ENCODE measurements around the gene AFAP1L2.

Gene AFAP1L2

DNA sequence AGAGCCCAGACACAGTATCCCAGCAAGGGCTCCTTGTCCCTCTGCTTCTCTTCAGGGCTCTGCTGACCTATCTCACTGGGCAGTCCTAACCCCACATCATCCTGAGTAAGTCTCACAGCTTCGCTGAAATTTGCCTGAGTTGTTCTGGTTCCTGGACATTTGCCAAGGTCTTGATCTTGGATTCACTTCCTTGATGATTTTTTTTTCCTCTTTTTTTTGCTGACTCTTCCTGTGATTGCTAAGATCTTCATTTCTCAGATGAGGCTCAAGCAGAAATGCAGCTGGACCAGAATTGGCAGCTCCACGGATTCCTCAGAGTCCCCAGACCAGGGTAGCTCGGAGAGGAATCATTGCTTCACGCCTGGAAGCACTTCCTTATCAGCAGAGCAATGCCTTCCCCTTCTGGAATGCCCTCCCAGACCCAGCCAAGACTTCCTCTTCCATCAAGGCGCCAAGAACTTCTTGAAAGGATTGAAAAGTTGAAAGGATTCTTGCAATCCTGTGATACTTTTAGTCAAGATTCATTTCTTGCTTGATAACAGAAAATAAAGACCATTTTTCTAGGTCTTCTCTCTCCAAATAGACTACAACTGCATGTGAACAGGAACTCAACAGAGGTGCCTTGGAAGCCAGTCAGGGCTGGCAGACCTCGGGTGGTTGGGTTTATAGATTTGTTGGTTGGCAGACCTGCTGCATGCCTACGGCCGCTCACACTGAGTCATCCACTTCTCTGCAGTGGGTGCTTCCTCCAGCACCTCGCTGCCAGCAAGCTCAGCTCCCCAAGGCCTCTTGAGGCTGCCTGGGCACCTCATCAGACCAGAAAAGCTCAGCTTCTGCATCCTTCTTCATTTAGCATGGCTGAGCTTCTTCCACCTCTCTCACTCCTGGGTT is 8.8 kb upstream of the AFAP1L2 start:
- DNase-seq, result no peak

DNA sequence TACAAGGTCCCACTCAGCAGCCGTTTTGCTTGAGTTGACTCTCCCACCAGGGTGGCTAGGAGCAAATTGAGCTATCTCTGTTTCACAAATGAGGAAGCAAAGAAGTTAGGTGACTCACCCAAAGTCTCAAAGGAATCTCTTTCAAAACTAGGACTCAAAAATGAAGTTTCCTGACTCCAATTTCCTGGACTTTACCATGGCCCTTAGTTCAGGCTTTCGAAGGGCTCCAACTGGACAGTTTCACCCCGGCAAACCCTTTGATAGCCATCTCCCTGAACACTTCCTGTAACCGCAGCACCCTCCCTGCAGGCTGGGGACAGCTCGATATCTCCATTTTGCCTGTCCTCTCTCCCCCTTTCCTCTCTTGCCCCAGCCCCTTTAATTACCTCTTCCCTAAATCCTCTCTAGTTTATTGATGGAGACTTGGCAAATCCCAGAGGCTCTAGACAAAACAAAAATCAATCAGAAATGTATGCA is 4.7 kb upstream of the AFAP1L2 start:
- DNase-seq, result no peak

GRCh38 chr10:114408112-114408967 is 4.0 kb upstream of the AFAP1L2 start:
- no peak for DNase-seq

GRCh38 chr10:114406455-114406854 is 2.2 kb upstream of the AFAP1L2 start:
- no peak for DNase-seq

GRCh38 chr10:114405011-114405350 is 679 bp upstream of the AFAP1L2 start:
- no peak for DNase-seq

DNA sequence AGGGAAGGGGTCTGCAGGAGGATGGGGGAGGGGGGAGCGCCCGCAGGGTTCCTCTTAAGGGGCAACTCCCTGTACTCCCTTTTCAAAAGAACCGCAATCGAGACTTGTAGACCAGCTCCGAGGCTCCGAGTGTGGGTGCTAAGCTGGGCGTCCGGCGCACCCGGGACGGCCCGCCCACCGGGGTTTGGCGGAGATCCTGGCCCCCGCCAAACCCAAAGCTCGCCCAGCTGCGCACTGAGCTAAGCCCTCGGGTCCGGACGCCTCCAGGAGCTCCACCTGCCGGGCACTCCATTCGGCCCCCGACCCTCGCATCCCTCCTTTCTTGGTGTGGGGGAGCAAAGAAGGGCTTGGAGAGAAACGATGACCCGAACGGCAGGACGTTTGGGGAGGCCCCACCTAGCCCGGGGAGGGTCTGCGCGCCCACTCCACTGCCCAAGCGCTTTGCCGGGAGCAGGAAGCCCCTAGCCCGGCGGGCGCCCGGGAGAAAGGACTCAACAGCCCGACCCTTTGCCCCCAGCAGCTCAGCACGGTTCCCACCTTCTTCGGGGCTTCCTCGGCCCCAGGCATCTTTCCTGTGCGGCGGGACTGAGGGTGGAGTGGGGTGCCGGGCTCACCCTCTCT is 651 bp downstream of the AFAP1L2 start:
- DNase-seq, result no peak

- no peak for DNase-seq
These were observed 1.3 kb downstream of the AFAP1L2 start for GRCh38 chr10:114402871-114403540.

DNA sequence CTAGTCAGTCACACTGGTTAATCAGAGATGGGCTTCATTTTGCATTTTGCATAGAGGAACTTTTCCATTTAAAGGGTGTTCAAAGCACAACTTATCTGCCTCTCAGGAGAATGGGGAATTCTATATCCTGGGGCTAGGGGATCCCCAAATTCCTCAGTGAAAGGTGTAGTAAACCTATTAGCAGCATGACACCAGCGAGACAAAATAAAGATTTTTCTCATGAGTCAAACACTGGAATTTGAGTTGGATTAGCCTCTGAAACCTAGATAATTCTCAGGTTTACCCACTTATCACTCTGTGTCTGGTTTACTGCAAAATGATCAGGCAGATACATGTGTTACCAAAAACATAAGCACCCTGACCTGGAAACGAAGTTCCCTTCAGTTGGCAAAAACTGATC is 2.1 kb downstream of the AFAP1L2 start:
- no peak for DNase-seq

DNA sequence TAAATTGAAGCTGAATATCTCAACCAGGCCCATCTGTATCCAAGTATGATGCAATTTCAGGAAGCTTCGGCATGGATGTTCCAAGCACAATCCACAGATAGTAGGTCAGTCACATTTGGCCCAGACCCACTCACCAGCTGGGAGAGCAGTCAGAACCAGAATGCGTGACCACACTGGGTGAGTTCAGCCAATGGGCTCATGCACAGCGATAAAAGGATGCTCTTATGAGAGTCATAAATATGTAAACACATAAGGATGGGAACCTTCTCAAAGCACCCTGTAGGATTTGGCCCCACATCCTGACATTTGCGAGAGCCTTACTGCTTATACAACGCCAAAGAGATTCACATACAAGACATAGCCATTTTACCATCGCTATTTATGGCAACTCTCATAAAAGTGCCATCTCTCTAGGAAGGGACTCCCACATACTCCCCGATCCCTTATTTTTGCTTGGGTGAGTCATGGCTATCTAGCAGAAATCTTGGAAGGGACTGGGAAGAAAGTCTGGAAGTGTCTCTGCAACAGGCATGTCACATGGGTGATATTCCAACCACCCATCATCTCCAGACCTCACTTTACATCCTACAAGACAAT is 3.0 kb downstream of the AFAP1L2 start:
- no peak for DNase-seq

DNA sequence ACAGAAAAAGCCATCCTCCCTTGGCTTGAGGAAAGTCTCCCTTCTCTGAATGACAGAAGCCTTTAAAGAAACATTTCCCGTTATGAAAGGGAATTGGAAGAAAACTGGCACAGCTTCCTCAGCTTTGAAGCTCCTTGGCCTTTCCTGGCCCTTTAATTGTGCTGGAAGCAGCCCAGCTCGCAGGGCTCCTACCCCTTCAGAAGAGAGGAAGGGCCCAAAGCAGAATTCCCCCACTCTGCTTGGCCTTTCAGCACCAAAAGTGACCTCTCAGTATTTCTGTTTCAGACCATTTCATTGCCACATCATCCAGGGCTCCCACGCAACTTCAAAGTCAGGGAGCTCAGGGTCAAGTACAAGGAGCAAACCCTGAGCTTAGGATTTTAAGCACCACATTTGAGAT is 4.2 kb downstream of the AFAP1L2 start:
- DNase-seq, result no peak

DNA sequence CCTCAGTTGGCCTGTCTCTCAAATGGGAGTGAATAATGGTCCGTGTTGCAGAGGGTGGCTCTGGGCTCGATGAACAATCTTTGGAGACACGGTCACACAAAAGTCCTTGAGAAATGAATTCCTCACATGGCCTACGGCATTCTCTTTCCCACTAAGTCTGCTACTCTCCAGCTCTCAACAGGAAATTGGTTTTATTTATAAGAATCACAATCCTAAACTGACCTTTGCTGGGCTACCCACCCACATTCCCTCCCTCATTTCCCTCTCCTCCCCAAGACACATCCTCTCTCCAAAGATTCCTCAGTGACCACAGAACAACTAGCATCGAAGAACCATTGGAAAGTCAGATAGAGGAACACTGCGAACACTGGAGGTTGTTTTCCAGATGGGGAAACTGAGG is 4.7 kb downstream of the AFAP1L2 start:
- no peak for DNase-seq

- DNase-seq, result no peak
These were observed 5.5 kb downstream of the AFAP1L2 start for GRCh38 chr10:114398587-114399331.

DNA sequence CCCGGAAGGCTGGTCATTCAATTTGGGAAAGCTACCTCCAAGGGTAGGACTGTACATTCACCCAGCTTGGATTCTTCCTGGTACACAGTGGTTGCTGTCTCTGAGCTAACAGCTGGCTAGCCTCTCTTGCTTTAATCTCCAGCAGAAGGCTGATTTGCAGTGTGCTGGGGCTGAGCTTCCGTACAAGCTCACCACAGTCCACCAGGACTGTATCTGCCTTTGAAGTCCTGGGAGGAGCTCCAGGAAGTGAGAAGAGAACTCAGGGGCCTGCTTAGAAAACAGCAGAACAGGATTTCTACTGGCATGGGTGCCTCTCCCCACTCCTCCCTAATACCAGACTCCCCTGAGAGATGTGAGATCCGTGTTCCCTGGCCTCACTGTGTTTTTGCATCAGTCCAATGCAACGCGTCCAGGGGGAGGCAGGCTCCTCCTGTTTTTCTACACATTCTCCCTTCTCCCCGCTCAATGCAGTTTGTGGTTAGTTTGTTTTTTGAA is 6.6 kb downstream of the AFAP1L2 start:
- no peak for DNase-seq

DNA sequence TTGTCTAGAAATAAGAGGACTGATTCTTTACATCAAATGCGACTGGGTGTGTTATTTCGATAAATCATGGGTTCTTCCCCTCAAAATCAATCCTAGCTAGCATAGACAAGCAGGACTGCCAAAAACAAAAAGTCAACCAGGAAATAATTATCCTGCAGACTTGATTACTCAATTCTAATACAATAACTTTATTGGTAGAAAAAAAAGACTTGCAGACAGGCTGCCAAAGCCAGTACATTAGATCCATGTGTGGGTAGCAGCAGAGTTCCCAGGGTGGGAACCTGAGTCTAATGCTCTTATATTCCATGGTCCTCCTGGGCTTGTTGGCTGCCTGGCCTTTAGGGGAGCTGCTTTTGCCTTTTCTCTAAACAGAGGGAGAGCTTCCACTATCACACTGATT is 7.8 kb downstream of the AFAP1L2 start:
- no peak for DNase-seq

DNA sequence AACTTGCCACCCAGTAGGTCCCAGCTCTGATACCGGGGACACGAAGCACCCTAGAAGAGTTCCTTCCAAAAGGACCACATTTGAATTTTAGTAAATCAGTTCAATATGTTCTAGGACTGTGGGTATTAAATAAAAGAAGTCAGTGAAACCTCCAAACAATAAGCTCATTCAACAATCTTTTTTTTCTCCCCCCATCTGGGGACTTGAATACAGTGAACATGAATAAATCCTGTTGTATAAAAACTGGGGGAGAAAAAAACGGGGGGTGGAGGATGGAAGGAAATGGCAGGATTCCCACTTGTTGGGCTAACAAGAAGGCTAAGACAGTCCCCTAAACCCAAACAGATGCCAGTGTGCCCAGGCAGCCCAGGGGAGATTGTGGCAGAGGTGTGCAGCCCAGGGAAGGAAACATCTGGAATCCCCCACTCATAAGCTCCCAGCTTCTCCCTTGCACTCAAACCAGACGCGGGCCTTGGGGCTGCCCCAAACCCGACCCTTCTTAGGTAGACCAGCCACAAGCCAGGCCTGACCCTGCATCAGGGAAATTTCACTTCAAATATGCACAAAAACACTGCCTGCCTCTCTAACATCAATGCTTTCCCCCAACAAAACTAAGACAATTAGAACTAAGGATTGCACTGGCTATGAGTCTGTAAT is 8.8 kb downstream of the AFAP1L2 start:
- no peak for DNase-seq

DNA sequence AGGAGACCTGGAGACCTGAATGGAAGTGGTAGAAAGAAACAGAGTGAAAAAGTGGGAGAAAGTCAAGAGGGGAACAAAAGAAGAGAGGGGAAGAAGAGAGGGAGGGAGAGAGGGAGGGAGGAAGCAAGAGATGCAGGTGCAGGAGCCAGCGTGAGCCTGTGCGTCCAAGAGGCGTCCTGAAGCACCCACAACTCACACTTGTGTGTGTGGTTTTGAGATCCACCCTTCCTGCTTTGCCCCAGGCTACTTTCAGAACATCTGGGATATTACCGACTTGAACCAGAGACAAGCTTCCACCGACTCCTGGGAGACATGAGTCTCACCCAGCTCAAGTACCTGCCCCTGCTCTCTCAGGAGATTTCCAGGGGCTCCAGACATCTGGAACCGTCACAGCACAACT is 9.8 kb downstream of the AFAP1L2 start:
- DNase-seq, result no peak

- DNase-seq, result no peak
These were observed 10.4 kb downstream of the AFAP1L2 start for GRCh38 chr10:114393886-114394285.

- DNase-seq, result no peak
These were observed 10.8 kb downstream of the AFAP1L2 start for GRCh38 chr10:114393482-114393881.

DNA sequence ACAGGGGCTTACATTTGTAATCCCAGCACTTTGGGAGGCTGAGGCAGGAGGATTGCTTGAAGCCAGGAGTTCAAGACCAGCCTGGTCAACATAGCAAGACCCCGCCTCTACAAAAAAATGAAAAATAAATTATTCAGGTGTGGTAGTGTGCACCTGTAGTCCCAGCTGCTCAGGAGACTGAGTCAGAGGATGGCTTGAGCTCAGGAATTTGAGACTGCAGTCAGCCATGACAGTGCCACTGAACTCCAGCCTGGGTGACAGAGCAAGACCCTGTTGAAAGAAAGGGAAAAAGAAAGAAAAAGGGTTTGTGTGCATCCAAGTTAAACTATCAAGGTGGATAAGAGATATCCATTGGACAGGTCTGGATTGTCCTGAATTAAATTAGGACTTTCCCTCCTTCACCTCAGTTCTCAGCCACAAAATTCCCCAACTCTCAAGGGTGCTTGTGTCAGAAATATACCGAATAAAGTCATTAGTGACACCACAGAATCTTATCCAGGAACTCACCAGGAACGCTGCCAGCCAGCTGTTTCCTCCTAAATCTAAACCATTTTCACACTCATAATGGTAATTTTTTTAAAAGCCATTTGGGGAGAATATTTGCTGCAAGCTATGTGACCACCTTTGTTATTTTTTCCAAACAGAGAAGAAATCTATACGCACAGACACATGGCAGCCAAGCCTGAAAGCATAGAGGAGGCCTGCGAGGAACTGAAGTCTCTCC is 12.0 kb downstream of the AFAP1L2 start:
- no peak for DNase-seq

- DNase-seq, result no peak
These were observed 12.7 kb downstream of the AFAP1L2 start for GRCh38 chr10:114391599-114391998.

All from stimulated activated CD4-positive, alpha-beta T cell treated with anti-CD3 and anti-CD28 coated beads, Interleukin-4, amount 100 ng/mL, for 4 hours (primary cell).